ENCODE measurements around the gene MTRFR. TPM values are rescaled to one million over a fixed set of nuclear protein-coding genes. Genes with fewer than 3 reads are reported as not detected.

Gene MTRFR
- total RNA-seq, result 12.9 and 16.1 TPM in 2 replicates

DNA sequence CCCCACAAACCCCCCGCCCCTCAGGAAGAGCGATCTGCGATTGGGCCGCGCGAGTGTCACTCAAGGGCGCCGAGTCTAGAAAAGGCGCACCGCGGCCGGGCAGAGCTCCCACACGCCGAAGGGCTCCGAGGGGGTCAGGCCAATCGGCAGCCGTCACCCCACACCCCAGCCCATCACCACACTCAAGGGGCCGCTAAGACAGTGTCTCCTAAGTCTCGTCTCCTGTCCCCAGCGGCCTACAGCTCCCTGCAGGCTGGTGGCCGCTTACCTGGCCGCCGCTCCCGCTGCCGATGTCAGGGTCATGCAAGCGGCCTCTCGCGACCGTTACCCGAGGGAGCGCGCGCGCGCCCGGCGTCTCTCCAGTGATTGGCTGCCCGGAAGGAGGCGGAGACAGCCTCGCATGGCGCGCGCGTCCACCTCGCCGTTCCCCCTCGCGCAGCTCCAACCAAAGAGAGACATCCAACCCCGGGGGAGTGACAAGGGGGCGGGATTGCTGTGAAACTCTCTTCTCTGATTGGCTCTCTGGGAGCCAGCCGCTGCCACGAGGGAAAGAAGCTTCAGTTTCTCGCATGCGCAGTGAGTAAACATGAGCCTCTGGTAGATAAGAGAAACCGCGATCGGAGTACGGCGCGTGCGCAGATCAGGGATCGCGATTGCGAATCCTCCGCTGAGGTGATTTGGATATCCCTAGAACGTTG is at the start of gene MTRFR, which contains the start of gene MPHOSPH9:
MTRFR (plus strand) TSS at position 630 of the 698 bp plus-strand sequence. CDS start 20,239 bp downstream, outside the sequence.
MPHOSPH9 (minus strand) TSS at position 335 of the 698 bp plus-strand sequence. CDS start 2,777 bp downstream, outside the sequence.

Other genes with a start within 250 kb of the MTRFR start
- gene PITPNM2, start 82.3 kb upstream of the MTRFR start, total RNA-seq, result 4.6 and 6.5 TPM in 2 replicates
- gene MPHOSPH9, start 295 bp upstream of the MTRFR start, total RNA-seq, result 51.9 and 84.8 TPM in 2 replicates
- gene CDK2AP1, start 38.4 kb downstream of the MTRFR start, total RNA-seq, result 133 and 134 TPM in 2 replicates
- gene SBNO1, start 131.4 kb downstream of the MTRFR start, total RNA-seq, result 37.4 and 41.2 TPM in 2 replicates
- gene KMT5A, start 150.7 kb downstream of the MTRFR start, total RNA-seq, result 58.9 and 60.4 TPM in 2 replicates
- 3.0 and 3.5 TPM in 2 replicates for gene RILPL2, start 203.2 kb downstream of the MTRFR start, total RNA-seq
- gene SNRNP35, start 224.7 kb downstream of the MTRFR start, total RNA-seq, result 15.1 and 15.9 TPM in 2 replicates